ENCODE measurements around the gene LYZL6.
"Not testable (repeated sequence)": the region's sequence is repeated elsewhere in the genome, so short reads cannot be mapped to it uniquely, and the experiment has no call there.

The LYZL6 gene

DNA sequence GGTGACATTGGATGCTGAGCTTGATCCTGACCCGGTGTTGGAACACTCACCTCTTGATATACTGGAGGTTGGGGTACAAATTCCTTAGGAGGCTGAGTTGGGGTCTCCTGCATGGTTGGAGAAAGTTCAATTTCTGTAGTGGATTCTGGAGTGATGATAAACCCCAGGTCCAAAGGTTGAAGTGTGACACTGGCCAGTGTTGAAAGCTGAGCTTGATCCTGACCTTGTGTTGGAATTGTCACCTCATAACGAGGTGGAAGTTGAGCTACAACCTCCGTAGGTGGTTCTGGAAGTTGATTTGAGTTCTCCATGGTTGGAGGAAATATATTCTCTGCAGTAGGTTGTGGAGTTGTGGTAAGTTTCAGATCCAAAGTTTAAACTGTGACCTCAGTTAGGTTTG is 34.1 kb downstream of the LYZL6 start:
- in situ Hi-C loops (cut with MboI; ENCODE audit: low sequenced_read_pairs): no loop called here

DNA sequence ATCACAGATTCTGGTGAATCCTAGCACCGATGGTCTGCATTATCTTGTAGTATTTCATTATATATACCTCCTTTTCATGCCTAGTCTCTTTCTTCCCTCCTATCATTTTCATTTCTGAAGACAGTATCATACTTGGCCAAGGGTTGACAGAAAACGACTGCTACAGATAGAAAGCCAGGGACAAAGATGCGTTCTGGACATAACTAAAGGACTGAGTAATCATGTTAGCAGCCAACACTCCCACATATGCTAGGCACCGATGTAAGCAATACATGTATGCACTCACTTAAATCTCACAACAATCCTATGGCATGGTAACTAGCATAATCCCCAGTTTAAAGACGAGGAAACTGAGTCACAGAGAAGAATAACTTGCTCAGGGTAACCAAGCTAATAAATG is 35.8 kb downstream of the LYZL6 start:
- in situ Hi-C loops (cut with MboI; ENCODE audit: low sequenced_read_pairs): no loop called here

DNA sequence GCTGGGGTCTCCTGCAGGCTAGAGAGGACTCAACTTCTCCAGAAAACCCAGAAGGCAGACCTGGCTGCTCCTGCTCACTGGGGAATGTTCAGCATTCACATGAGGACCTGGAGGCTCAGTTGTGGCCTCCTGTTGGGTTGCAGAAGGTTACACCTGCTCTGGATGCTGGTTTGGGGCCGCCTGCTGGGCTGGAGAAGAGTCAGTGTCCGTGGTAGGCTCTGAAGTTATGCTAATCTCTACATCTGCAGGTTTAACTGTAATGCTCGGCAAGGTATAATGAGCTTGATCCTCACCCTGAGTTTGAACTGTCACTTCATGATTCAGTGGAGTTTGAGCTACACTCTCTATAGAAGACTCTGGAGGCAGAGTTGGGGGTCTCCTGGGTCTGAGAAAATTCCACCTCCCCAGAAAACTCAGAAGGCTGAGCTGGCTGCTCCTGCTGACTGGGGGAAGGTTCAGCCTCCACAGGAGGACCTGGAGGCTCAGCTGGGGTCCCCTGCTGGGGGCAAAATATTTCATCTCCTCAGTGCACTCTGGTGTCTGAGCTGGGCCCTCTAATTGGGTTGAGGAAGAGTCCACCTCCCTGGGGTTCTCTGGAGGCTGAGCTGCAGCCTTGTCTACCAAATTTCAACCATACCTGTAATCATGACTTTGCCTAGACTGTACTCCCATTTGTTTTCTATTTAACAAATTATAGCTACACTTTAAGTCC is 36.4 kb downstream of the LYZL6 start:
- in situ Hi-C loops (cut with MboI; ENCODE audit: low sequenced_read_pairs): no loop called here

- in situ Hi-C loops (cut with MboI; ENCODE audit: low sequenced_read_pairs): no loop called here
Observed at GRCh38 chr17:35906191-35906925, 37.2 kb downstream of the LYZL6 start.

GRCh38 chr17:35903451-35903850 is 40.1 kb downstream of the LYZL6 start:
- in situ Hi-C loops (cut with MboI; ENCODE audit: low sequenced_read_pairs): no loop called here

DNA sequence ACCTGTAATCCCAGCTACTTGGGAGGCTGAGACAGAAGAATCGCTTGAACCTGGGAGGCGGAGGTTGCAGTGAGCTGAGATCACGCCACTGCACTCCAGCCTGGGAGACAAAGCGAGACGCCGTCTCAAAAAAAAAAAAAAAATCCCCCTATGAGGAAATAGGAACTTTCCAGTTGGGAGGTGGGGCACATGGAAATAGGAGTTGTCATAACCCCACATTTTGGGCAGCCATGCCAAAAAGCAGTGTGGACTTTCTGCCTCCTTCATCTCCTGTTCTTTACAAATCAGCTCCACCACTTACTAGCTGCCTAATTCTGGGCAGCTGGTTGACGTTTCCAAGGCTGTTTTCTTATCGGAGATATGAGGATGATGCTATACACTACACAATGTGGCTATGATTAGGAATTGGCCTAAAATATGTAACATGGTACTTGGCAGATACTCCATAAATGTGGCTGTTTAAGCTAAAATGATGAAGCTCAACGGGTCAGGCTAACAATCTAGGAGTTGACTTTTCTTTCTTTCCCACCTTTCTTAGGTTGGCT is 41.8 kb downstream of the LYZL6 start:
- in situ Hi-C loops (cut with MboI; ENCODE audit: low sequenced_read_pairs): no loop called here

GRCh38 chr17:35900708-35901480 is 42.6 kb downstream of the LYZL6 start:
- in situ Hi-C loops (cut with MboI; ENCODE audit: low sequenced_read_pairs): no loop called here

GRCh38 chr17:35900280-35900679 is 43.2 kb downstream of the LYZL6 start:
- in situ Hi-C loops (cut with MboI; ENCODE audit: low sequenced_read_pairs): no loop called here

GRCh38 chr17:35898283-35899070 is 45.0 kb downstream of the LYZL6 start:
- in situ Hi-C loops (cut with MboI; ENCODE audit: low sequenced_read_pairs): no loop called here

GRCh38 chr17:35897772-35898171 is 45.7 kb downstream of the LYZL6 start:
- in situ Hi-C loops (cut with MboI; ENCODE audit: low sequenced_read_pairs): not testable (repeated sequence)

GRCh38 chr17:35895636-35896587 is 47.6 kb downstream of the LYZL6 start:
- in situ Hi-C loops (cut with MboI; ENCODE audit: low sequenced_read_pairs): no loop called here

DNA sequence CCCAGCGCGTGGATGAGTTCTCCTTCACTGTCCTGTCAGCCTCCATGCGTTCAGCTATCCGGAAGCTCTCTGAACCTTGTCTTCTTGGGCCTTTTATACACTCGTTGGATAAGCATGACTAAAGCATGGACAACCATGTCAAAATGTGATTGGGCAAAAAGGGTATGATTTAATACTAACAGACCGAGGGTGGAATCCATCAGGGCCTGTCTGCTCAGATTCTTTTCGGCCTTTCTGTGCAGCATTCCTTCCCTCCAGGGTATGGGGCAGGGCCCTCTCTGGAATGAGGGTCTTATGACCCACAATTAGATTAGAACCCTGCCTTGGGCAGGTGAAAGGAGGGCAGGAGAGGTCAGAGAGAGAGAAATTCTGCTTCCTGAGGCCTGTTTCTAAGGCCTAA is 49.3 kb downstream of the LYZL6 start:
- in situ Hi-C loops (cut with MboI; ENCODE audit: low sequenced_read_pairs): no loop called here

DNA sequence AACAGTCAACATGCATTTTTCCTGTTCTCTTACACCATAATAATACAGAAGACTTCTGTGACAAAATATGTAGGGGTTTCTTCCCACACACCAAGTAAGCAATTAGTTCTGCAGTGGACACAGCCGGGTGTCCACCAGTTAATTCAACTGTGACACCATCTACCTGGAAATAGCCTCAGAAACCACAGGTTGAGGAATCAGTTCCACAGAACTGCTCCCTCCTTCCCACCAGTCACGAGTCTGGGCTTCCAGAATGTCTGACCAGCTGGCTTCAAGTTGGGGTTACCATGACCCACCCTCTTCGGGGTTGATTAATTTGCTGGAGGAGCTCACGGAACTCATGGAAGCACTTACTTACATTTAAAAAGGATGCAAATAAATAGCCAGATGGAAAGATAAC is 49.8 kb downstream of the LYZL6 start:
- in situ Hi-C loops (cut with MboI; ENCODE audit: low sequenced_read_pairs): no loop called here

- in situ Hi-C loops (cut with MboI; ENCODE audit: low sequenced_read_pairs): no loop called here
Observed at GRCh38 chr17:35892091-35893035, 51.1 kb downstream of the LYZL6 start.

- in situ Hi-C loops (cut with MboI; ENCODE audit: low sequenced_read_pairs): no loop called here
Observed at GRCh38 chr17:35891269-35891668, 52.2 kb downstream of the LYZL6 start.

GRCh38 chr17:35890774-35891155 is 52.7 kb downstream of the LYZL6 start:
- in situ Hi-C loops (cut with MboI; ENCODE audit: low sequenced_read_pairs): no loop called here

DNA sequence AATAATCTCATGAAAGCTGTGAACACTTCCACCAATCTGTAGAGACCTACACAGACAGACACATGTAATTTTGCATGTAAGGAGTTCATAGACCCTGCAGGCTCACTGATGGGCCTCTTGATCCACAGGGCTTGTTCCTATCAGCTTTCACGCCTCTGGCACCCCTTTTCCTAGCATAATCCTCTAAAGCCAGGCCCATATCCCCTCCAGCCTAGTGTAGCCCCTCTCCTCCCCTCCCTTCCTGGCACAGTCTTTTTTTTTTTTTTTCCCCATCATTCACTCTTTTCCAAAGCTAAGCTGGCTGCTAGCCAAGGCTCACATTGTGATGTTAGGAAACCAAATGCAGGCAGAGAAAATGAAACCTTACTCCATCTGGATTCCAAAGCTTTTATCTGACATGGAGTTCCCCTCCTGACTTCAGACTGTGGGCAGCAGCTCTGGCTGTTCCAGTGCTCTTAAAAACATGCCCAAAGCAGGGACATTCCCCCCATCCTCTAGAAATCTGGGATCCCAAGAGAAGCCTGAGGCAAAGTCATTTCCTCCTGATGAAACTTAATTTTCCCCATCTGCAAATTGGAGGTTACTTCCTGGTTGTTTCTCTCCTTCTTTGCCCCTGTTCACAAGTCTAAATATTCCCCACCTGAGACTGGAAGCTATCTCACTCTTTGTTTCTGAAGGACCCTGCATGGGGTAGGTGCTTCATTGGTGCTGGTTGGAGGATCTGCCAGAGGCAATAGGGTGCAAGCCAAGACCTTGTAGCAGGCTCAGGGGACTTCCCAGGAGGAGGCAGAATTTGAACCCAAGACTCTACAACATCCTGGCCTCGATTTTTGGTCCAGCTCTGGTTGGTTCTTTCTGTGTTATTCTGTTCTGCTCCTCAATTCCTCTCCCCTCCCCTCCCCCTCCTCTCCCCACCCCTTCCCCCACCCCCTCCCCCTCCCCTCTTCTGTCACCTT is 53.4 kb downstream of the LYZL6 start:
- in situ Hi-C loops (cut with MboI; ENCODE audit: low sequenced_read_pairs): no loop called here
